GM18511 (cell line): ENCODE results near the gene BAIAP2.
"Not testable (repeated sequence)": the region's sequence is repeated elsewhere in the genome, so short reads cannot be mapped to it uniquely, and the experiment has no call there.

ENCODE experiments used
- ATAC-seq: cut with Tn5 transposase; IDR thresholded peaks from one replicate; pipeline ENCODE4 v1.9.1; 2021; ENCODE audit warnings: mild to moderate bottlenecking, moderate library complexity; ENCODE audit not compliant: unreplicated experiment

Gene BAIAP2

GRCh38 chr17:81000631-81001357, 34.2 kb upstream of the BAIAP2 start:
- ATAC-seq, result no peak

GRCh38 chr17:81002013-81002384, 33.0 kb upstream of the BAIAP2 start:
- no peak for ATAC-seq

GRCh38 chr17:81002409-81003361, 32.3 kb upstream of the BAIAP2 start:
- no peak for ATAC-seq

- no peak for ATAC-seq
Observed at GRCh38 chr17:81003711-81004475, 31.1 kb upstream of the BAIAP2 start.

GRCh38 chr17:81006891-81007290, 28.1 kb upstream of the BAIAP2 start:
- no peak for ATAC-seq

- no peak for ATAC-seq
Observed at GRCh38 chr17:81008140-81008539, 26.8 kb upstream of the BAIAP2 start.

GRCh38 chr17:81009136-81009535, 25.8 kb upstream of the BAIAP2 start:
- ATAC-seq, result no peak

GRCh38 chr17:81010935-81011334, 24.0 kb upstream of the BAIAP2 start:
- ATAC-seq, result no peak

- ATAC-seq, result no peak
Observed at GRCh38 chr17:81011951-81012350, 23.0 kb upstream of the BAIAP2 start.

GRCh38 chr17:81012574-81013447, 22.1 kb upstream of the BAIAP2 start:
- no peak for ATAC-seq

GRCh38 chr17:81013642-81014041, 21.3 kb upstream of the BAIAP2 start:
- ATAC-seq, result no peak

- ATAC-seq, result no peak
Observed at GRCh38 chr17:81015136-81015535, 19.8 kb upstream of the BAIAP2 start.

- ATAC-seq, result no peak
Observed at GRCh38 chr17:81016575-81016974, 18.4 kb upstream of the BAIAP2 start.

- ATAC-seq, result not testable (repeated sequence)
Observed at GRCh38 chr17:81017330-81017729, 17.6 kb upstream of the BAIAP2 start.

- ATAC-seq, result no peak
Observed at GRCh38 chr17:81018044-81018802, 16.7 kb upstream of the BAIAP2 start.

GRCh38 chr17:81019563-81020442, 15.1 kb upstream of the BAIAP2 start:
- no peak for ATAC-seq

GRCh38 chr17:81020443-81020766, 14.5 kb upstream of the BAIAP2 start:
- no peak for ATAC-seq

GRCh38 chr17:81020767-81021497, 14.0 kb upstream of the BAIAP2 start:
- no peak for ATAC-seq
